Activated gamma-delta T cell (primary cell): ENCODE data around the gene LCORL.
"Not testable (repeated sequence)": the region's sequence is repeated elsewhere in the genome, so short reads cannot be mapped to it uniquely, and the experiment has no call there.

Source experiments
- DNase-seq: peaks from one replicate; lab custom pipeline; 2025; lab: John Stamatoyannopoulos, UW
- total RNA-seq, 2 donors: gene quantifications; one replicate each; lab custom pipeline; 2026; lab: John Stamatoyannopoulos, UW

The LCORL gene
- 43.4 to 45.0 reads per million in 2 donors for total RNA-seq

- DNase-seq, result peak; percentile 78
Measured at GRCh38 chr4:18021720-18022571, at the start of gene LCORL. Gene LCORL (minus strand): TSS chr4:18021755. CDS start chr4:18021751, 4 bp downstream.

GRCh38 chr4:18069810-18070209, 48.3 kb upstream of the LCORL start:
- no peak for DNase-seq

GRCh38 chr4:18067031-18067430, 45.5 kb upstream of the LCORL start:
- DNase-seq, result no peak

- DNase-seq, result no peak
Measured at GRCh38 chr4:18063079-18063478, 41.5 kb upstream of the LCORL start.

- DNase-seq, result no peak
Measured at GRCh38 chr4:18057821-18058533, 36.4 kb upstream of the LCORL start.

- no peak for DNase-seq
Measured at GRCh38 chr4:18056030-18056429, 34.5 kb upstream of the LCORL start.

- DNase-seq, result no peak
Measured at GRCh38 chr4:18052158-18052557, 30.6 kb upstream of the LCORL start.

- no peak for DNase-seq
Measured at GRCh38 chr4:18051281-18051680, 29.7 kb upstream of the LCORL start.

- DNase-seq, result no peak
Measured at GRCh38 chr4:18050448-18050847, 28.9 kb upstream of the LCORL start.

GRCh38 chr4:18049446-18049845, 27.9 kb upstream of the LCORL start:
- no peak for DNase-seq

- DNase-seq, result no peak
Measured at GRCh38 chr4:18042754-18043153, 21.2 kb upstream of the LCORL start.

GRCh38 chr4:18042012-18042411, 20.5 kb upstream of the LCORL start:
- DNase-seq, result no peak

GRCh38 chr4:18041114-18041513, 19.6 kb upstream of the LCORL start:
- no peak for DNase-seq

GRCh38 chr4:18039113-18039512, 17.6 kb upstream of the LCORL start:
- no peak for DNase-seq

- not testable (repeated sequence) for DNase-seq
Measured at GRCh38 chr4:18036369-18036768, 14.8 kb upstream of the LCORL start.

- no peak for DNase-seq
Measured at GRCh38 chr4:18034099-18034498, 12.5 kb upstream of the LCORL start.

- no peak for DNase-seq
Measured at GRCh38 chr4:18033111-18034085, 11.8 kb upstream of the LCORL start.

- DNase-seq, result no peak
Measured at GRCh38 chr4:18025288-18025687, 3.7 kb upstream of the LCORL start.

GRCh38 chr4:18022572-18023050, 1.1 kb upstream of the LCORL start:
- no peak for DNase-seq

- no peak for DNase-seq
Measured at GRCh38 chr4:18021470-18021719, 160 bp downstream of the LCORL start.

- DNase-seq, result peak; percentile 42
Measured at GRCh38 chr4:18020671-18021469, 685 bp downstream of the LCORL start.
